ENCODE measurements around the gene TCAIM. TPM values are rescaled to one million over a fixed set of nuclear protein-coding genes. Genes with fewer than 3 reads are reported as not detected.

The TCAIM gene
- total RNA-seq, 2 experiments from 2014 or later: 2.9 to 4.2 TPM

DNA sequence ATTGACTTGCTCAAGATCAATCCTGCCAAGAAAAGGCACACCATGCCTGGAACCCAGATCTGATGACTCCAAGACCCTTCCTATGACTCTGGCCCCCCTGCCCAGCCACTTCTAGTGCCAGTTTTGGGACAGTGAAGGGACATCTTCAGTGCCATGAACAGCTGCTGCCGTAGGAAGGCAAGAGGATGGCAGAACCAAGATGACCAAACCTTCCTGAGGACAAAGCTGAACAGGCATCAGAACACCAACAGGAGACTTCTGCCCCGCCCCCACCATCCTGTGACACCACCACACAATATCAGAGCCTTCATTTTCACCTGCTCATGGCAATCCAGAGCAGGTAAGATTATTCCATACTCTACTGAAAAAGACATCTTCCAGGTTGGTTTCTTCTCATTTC lies 105.9 kb downstream of the TCAIM start:
- no peak overlapping the region for H3K27ac ChIP-seq (ENCODE audit: low read depth in 1 of 2, low read length in 2 of 2)
- H3K4me3 ChIP-seq (ENCODE audit: low read length): no peak overlapping the region
- peaks cover 24% of the 10 kb centered on the region for H3K4me1 ChIP-seq (ENCODE audit: insufficient read depth, low read length)
- TF ChIP-seq, protein P1, sequence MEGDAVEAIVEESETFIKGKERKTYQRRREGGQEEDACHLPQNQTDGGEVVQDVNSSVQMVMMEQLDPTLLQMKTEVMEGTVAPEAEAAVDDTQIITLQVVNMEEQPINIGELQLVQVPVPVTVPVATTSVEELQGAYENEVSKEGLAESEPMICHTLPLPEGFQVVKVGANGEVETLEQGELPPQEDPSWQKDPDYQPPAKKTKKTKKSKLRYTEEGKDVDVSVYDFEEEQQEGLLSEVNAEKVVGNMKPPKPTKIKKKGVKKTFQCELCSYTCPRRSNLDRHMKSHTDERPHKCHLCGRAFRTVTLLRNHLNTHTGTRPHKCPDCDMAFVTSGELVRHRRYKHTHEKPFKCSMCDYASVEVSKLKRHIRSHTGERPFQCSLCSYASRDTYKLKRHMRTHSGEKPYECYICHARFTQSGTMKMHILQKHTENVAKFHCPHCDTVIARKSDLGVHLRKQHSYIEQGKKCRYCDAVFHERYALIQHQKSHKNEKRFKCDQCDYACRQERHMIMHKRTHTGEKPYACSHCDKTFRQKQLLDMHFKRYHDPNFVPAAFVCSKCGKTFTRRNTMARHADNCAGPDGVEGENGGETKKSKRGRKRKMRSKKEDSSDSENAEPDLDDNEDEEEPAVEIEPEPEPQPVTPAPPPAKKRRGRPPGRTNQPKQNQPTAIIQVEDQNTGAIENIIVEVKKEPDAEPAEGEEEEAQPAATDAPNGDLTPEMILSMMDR (IDR thresholded peaks at IDR 0.05): no peak
- no peaks in the 10 kb centered on the region for H3K9me3 ChIP-seq (ENCODE audit: control insufficient read depth in 1 of 2, insufficient read depth in 1 of 2, low read length in 2 of 2)
- no peak for DNase-seq
- Mint-ChIP-seq H3K27ac (peak overlapping the region; percentile 10), H3K27me3 (no peaks in the 10 kb centered on the region), H3K36me3 (ENCODE audit: low read depth) (peaks cover 59% of the 10 kb centered on the region), H3K9me3 (peaks cover 3% of the 10 kb centered on the region), H3K4me1 (ENCODE audit: low read depth) (peaks cover 36% of the 10 kb centered on the region), H3K4me3 (no peak overlapping the region)
- POLR2A ChIA-PET: no interaction called here
- ATAC-seq (ENCODE audit: poor library complexity): no peak
- CTCF ChIA-PET: no interaction called here
- H3K27me3 ChIP-seq (ENCODE audit: control insufficient read depth in 1 of 2, insufficient read depth in 2 of 2, low read length in 2 of 2): no peaks in the 10 kb centered on the region
- intact Hi-C loops (cut with DNase I, micrococcal nuclease): loop anchor here in 1 of 2 experiments (5.0 kb wide), 1 partner anchor 33 kb away; the partner anchor contains the start of gene ZNF445
- H3K36me3 ChIP-seq (ENCODE audit: insufficient read depth, low read length): peaks cover 38% of the 10 kb centered on the region

- CTCF ChIA-PET: no interaction called here
- H3K4me1 ChIP-seq (ENCODE audit: insufficient read depth, low read length): peaks cover 17% of the 10 kb centered on the region
Observed at GRCh38 chr3:44444896-44445691, 106.5 kb downstream of the TCAIM start.

GRCh38 chr3:44445786-44446185 lies 107.2 kb downstream of the TCAIM start:
- DNase-seq: no peak
- H3K4me3 Mint-ChIP-seq: no peak overlapping the region
- Histone ChIP-seq H3K4me1 (ENCODE audit: insufficient read depth, low read length) (peaks cover 12% of the 10 kb centered on the region), H3K9me3 (ENCODE audit: control insufficient read depth in 1 of 2, insufficient read depth in 1 of 2, low read length in 2 of 2) (no peaks in the 10 kb centered on the region), H3K27ac (ENCODE audit: low read depth in 1 of 2, low read length in 2 of 2) (no peak overlapping the region), H3K4me3 (ENCODE audit: low read length) (no peak overlapping the region), H3K36me3 (ENCODE audit: insufficient read depth, low read length) (peaks cover 51% of the 10 kb centered on the region), H3K27me3 (ENCODE audit: control insufficient read depth in 1 of 2, insufficient read depth in 2 of 2, low read length in 2 of 2) (no peaks in the 10 kb centered on the region)
- H3K36me3 Mint-ChIP-seq (ENCODE audit: low read depth): peaks cover 72% of the 10 kb centered on the region
- H3K9me3 Mint-ChIP-seq: peaks cover 3% of the 10 kb centered on the region
- intact Hi-C loops (cut with DNase I, micrococcal nuclease): no loop called here
- ChIA-PET CTCF (no interaction called here), POLR2A (no interaction called here)
- no peaks in the 10 kb centered on the region for H3K27me3 Mint-ChIP-seq
- no peak for ATAC-seq (ENCODE audit: poor library complexity)
- H3K27ac Mint-ChIP-seq: peak overlapping the region; percentile 10
- H3K4me1 Mint-ChIP-seq (ENCODE audit: low read depth): peaks cover 23% of the 10 kb centered on the region
- TF ChIP-seq, protein P1 (IDR thresholded peaks at IDR 0.05): no peak

More at GRCh38 chr3:44444896-44445691, 106.5 kb downstream of the TCAIM start:
- Histone ChIP-seq H3K9me3 (ENCODE audit: control insufficient read depth in 1 of 2, insufficient read depth in 1 of 2, low read length in 2 of 2) (no peaks in the 10 kb centered on the region), H3K27ac (ENCODE audit: low read depth in 1 of 2, low read length in 2 of 2) (no peak overlapping the region), H3K4me3 (ENCODE audit: low read length) (no peak overlapping the region), H3K27me3 (ENCODE audit: control insufficient read depth in 1 of 2, insufficient read depth in 2 of 2, low read length in 2 of 2) (no peaks in the 10 kb centered on the region), H3K36me3 (ENCODE audit: insufficient read depth, low read length) (peaks cover 44% of the 10 kb centered on the region)
- intact Hi-C loops (cut with DNase I, micrococcal nuclease): loop anchor here in 1 of 2 experiments (5.0 kb wide), 1 partner anchor 32 kb away; the partner anchor contains the start of gene ZNF445
- TF ChIP-seq, protein P1 (IDR thresholded peaks at IDR 0.05): no peak
- Mint-ChIP-seq H3K9me3 (peaks cover 3% of the 10 kb centered on the region), H3K27me3 (no peaks in the 10 kb centered on the region), H3K4me1 (ENCODE audit: low read depth) (peaks cover 30% of the 10 kb centered on the region), H3K4me3 (no peak overlapping the region), H3K27ac (peak overlapping the region; percentile 10), H3K36me3 (ENCODE audit: low read depth) (peaks cover 65% of the 10 kb centered on the region)
- POLR2A ChIA-PET: no interaction called here
- DNase-seq (no peak), ATAC-seq (ENCODE audit: poor library complexity) (no peak)

All from CD4-positive, alpha-beta T cell (primary cell).